Fibroblast of lung (primary cell): ENCODE data around the gene IZUMO2. TPM values are rescaled to one million over a fixed set of nuclear protein-coding genes. Genes with fewer than 3 reads are reported as not detected.

Experiments used
- DNase-seq, 2 donors: peaks; one replicate each; pipeline versions ENCODE4 v3.0.0 to v3.0.0-alpha.2; 2010; ENCODE audit warnings: low read depth in 2 of 2
- H2AFZ ChIP-seq: 2 replicates; pipeline ENCODE4 v1.5.1; 2012; ENCODE audit warnings: low read length, control low read depth, inconsistent platforms
- H3K27ac ChIP-seq: 2 replicates; pipeline ENCODE4 v1.5.1; 2011; ENCODE audit warnings: low read length, control low read depth; ENCODE audit not compliant: insufficient read depth
- H3K27me3 ChIP-seq: 2 replicates; pipeline ENCODE4 v1.5.1; 2011; ENCODE audit warnings: mild to moderate bottlenecking, low read length; ENCODE audit not compliant: control insufficient read depth, insufficient read depth
- H3K36me3 ChIP-seq: 2 replicates; pipeline ENCODE4 v1.5.1; 2011; ENCODE audit warnings: low read length; ENCODE audit not compliant: control insufficient read depth, insufficient read depth
- H3K4me1 ChIP-seq: 2 replicates; pipeline ENCODE4 v1.5.1; 2011; ENCODE audit warnings: low read length; ENCODE audit not compliant: control insufficient read depth, insufficient read depth; ENCODE audit errors: extremely low read depth
- H3K4me2 ChIP-seq: 2 replicates; pipeline ENCODE4 v1.5.1; 2011; ENCODE audit warnings: low read length, control low read depth; ENCODE audit not compliant: insufficient read depth; ENCODE audit errors: extremely low read depth
- H3K4me3 ChIP-seq, 4 experiments: fragments of 200-600 bp in 1 of 4; sonication (generic) in 1 of 4; replicated peaks in 1 of 4; 2 replicates each; pipeline ENCODE4 v1.5.1; 2011 to 2016; ENCODE audit warnings: low read length in 4 of 4, low read depth in 3 of 4, mild to moderate bottlenecking in 3 of 4, control low read depth in 2 of 4, inconsistent platforms in 1 of 4, mixed read lengths in 1 of 4; ENCODE audit not compliant: insufficient read depth in 1 of 4; ENCODE audit errors: control extremely low read depth in 1 of 4
- H3K79me2 ChIP-seq: 2 replicates; pipeline ENCODE4 v1.5.1; 2012; ENCODE audit warnings: mild to moderate bottlenecking, low read length, inconsistent platforms; ENCODE audit not compliant: control insufficient read depth, insufficient read depth
- H3K9ac ChIP-seq: 2 replicates; pipeline ENCODE4 v1.5.1; 2011; ENCODE audit warnings: mild to moderate bottlenecking, low read length, control low read depth; ENCODE audit not compliant: insufficient read depth
- H3K9me3 ChIP-seq: 2 replicates; pipeline ENCODE4 v1.5.1; 2012; ENCODE audit warnings: low read depth, low read length; ENCODE audit not compliant: control insufficient read depth, insufficient read depth
- H4K20me1 ChIP-seq: 2 replicates; pipeline ENCODE4 v1.5.1; 2011; ENCODE audit warnings: low read length; ENCODE audit not compliant: control insufficient read depth, insufficient read depth; ENCODE audit errors: extremely low read depth
- EZH2 ChIP-seq: IDR thresholded peaks from 2 replicates; pipeline ENCODE4 v1.5.1; 2012; ENCODE audit warnings: low read length, control low read depth, mild to moderate bottlenecking; ENCODE audit errors: missing control alignments
- polyA plus RNA-seq, 2 donors: library from polyadenylated mRNA; depleted of rRNA in 1 of 2; stranded (reverse) in 1 of 2; unstranded in 1 of 2; fragments of >200 nt; gene quantifications; 2 replicates each; pipeline ENCODE4 v1.2.1, GENCODE V29; 2011 to 2012; ENCODE audit warnings: missing spikeins in 1 of 2
- total RNA-seq: library from RNA; depleted of rRNA; stranded (reverse); fragments of >200 nt; gene quantifications from 2 replicates; pipeline ENCODE4 v1.2.1, GENCODE V29; 2014
- TF ChIP-seq, protein P1 (sequence below), 2 donors: IDR thresholded peaks in 1 of 2; conservative IDR thresholded peaks in 1 of 2; 1 replicate in 1 of 2; 2 replicates in 1 of 2; pipeline ENCODE4 v1.5.1; 2011 to 2012; ENCODE audit warnings: low read length in 2 of 2, control low read depth in 1 of 2, inconsistent platforms in 1 of 2, low read depth in 1 of 2, mild to moderate bottlenecking in 1 of 2

IZUMO2 gene
- total and polyA plus RNA-seq, 2 donors (not counting 1 experiment from before 2014, with no cell fraction given): not detected

DNA sequence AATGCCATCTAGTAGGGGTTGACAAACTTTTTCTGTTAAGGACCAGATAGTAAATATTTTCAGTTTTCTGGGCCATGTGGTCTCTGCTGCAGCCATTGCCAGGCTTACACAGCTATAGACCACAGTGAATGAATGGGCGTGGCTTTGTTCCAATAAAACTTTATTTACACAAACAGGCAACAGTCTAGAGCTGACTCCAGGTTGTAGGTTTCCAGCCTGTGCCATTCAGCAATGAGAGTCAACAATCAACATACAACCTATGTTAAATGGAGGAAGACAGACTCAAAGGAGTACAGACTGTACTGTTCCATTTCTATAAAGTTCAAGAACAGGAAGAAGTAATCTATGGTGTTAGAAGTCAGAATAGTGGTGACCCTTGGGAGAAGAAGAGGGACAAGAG, 15.2 kb upstream of the IZUMO2 start:
- no peaks in the 10 kb centered on the region for H4K20me1 ChIP-seq
- no peak overlapping the region for H3K4me3 ChIP-seq
- no peaks in the 10 kb centered on the region for H3K9me3 ChIP-seq
- no peak overlapping the region for H3K4me2 ChIP-seq
- no peak overlapping the region for H2AFZ ChIP-seq
- no peaks in the 10 kb centered on the region for H3K79me2 ChIP-seq
- no peaks in the 10 kb centered on the region for H3K27me3 ChIP-seq
- DNase-seq: no peak
- H3K36me3 ChIP-seq: no peaks in the 10 kb centered on the region
- H3K27ac ChIP-seq: no peak overlapping the region
- TF ChIP-seq, protein P1, sequence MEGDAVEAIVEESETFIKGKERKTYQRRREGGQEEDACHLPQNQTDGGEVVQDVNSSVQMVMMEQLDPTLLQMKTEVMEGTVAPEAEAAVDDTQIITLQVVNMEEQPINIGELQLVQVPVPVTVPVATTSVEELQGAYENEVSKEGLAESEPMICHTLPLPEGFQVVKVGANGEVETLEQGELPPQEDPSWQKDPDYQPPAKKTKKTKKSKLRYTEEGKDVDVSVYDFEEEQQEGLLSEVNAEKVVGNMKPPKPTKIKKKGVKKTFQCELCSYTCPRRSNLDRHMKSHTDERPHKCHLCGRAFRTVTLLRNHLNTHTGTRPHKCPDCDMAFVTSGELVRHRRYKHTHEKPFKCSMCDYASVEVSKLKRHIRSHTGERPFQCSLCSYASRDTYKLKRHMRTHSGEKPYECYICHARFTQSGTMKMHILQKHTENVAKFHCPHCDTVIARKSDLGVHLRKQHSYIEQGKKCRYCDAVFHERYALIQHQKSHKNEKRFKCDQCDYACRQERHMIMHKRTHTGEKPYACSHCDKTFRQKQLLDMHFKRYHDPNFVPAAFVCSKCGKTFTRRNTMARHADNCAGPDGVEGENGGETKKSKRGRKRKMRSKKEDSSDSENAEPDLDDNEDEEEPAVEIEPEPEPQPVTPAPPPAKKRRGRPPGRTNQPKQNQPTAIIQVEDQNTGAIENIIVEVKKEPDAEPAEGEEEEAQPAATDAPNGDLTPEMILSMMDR (conservative IDR thresholded peaks at IDR 0.05 in 1 of 2, IDR thresholded peaks at IDR 0.05 in 1 of 2; ENCODE audit: low read depth in 1 of 2, low read length in 2 of 2): no peak
- no peak for TF ChIP-seq EZH2
- no peaks in the 10 kb centered on the region for H3K4me1 ChIP-seq
- H3K9ac ChIP-seq: no peak overlapping the region

DNA sequence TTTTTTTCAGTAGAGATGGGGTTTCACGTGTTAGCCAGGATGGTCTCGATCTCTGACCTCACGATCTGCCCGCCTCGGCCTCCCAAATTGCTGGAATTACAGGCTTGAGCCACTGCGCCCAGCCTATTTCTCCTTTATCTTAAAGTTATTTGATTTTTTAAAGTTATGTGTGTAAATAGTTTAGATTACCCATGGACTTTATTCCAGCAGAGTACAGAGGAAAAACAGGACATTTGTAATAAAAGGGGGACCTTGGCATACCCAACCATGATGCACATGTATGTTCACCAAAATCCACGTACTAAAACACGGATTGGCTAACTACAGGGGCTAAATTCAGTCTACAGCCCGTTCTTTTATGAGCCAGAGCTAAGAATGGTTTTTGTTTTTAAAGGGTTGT, 13.7 kb upstream of the IZUMO2 start:
- Histone ChIP-seq H3K79me2 (no peaks in the 10 kb centered on the region), H3K27ac (no peak overlapping the region), H3K4me1 (no peaks in the 10 kb centered on the region), H3K4me2 (no peak overlapping the region), H4K20me1 (no peaks in the 10 kb centered on the region), H3K36me3 (no peaks in the 10 kb centered on the region), H3K9me3 (no peaks in the 10 kb centered on the region), H2AFZ (no peak overlapping the region), H3K4me3 (no peak overlapping the region), H3K27me3 (no peaks in the 10 kb centered on the region), H3K9ac (no peak overlapping the region)
- DNase-seq: no peak
- TF ChIP-seq, protein P1 (conservative IDR thresholded peaks at IDR 0.05 in 1 of 2, IDR thresholded peaks at IDR 0.05 in 1 of 2; ENCODE audit: low read depth in 1 of 2, low read length in 2 of 2): no peak
- TF ChIP-seq EZH2: no peak

DNA sequence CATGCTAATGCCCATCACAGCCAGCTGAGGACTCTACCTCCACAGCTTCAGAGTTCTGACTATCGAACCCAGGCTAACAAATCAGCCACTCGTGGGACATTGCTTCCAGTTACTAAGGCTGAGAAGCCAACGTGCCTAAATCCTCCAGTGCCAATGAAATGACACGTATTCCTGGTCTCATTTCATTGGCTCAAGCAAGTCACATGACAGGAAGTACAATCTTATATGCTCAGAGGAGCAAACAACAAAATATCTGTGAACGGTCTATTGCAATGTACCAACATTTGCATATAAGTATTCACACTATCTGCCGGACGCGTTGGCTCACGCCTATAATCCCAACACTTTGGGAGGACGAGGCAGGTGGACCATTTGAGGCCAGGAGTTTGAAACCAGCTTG, 12.8 kb upstream of the IZUMO2 start:
- Histone ChIP-seq H3K9ac (no peak overlapping the region), H3K4me2 (no peak overlapping the region), H3K4me3 (no peak overlapping the region), H4K20me1 (no peaks in the 10 kb centered on the region), H3K27me3 (no peaks in the 10 kb centered on the region), H3K9me3 (no peaks in the 10 kb centered on the region), H3K27ac (no peak overlapping the region), H3K79me2 (no peaks in the 10 kb centered on the region), H2AFZ (no peak overlapping the region), H3K4me1 (no peaks in the 10 kb centered on the region), H3K36me3 (no peaks in the 10 kb centered on the region)
- no peak for TF ChIP-seq EZH2
- DNase-seq: no peak
